ENCODE measurements around the gene CYTH1.

CYTH1 gene

GRCh38 chr17:78710607-78711006 is 71.5 kb downstream of the CYTH1 start:
- DNase-seq, result no peak

DNA sequence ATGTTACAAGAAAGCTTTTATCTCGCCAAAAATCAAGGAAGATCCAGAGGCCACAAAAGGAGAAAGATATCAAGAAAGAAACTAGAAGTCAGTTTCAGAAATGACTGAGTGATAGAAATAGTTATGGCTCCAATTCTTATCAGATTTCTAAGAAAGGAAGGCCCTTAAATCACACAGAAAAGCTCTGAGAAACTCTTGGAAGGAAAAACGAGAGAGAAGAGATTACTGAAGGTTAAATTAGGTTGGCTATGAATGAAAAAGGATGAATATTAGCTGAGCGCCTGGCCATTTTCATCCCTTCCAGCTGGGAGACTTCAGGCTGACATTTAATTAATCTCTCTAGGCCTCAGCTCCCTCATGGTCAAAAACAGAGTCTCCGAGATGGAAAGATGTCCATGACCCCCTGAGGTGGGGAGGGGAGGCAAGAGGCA is 72.3 kb downstream of the CYTH1 start:
- DNase-seq, result no peak

GRCh38 chr17:78709119-78709681 is 72.9 kb downstream of the CYTH1 start:
- no peak for DNase-seq

GRCh38 chr17:78708510-78708973 is 73.5 kb downstream of the CYTH1 start:
- peak; percentile 70 for DNase-seq

DNA sequence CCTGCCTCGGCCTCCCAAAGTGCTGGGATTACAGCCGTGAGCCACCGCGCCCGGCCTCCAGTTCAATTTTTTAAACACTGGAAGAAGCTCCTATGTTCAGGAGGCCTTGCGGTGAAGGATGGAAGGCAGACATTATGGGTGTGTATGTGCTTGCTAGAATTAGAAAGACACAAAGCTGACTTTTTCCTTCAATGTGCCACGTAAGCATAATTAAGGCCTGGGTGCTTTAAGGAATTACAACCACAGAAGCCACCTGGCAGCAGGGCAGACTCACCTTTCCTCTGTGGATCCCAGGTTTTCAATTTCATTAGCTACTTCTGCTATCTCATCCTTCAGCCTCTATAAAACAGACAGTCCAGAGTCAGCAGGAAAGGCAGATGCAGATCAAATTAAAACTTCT is 74.2 kb downstream of the CYTH1 start:
- no peak for DNase-seq

DNA sequence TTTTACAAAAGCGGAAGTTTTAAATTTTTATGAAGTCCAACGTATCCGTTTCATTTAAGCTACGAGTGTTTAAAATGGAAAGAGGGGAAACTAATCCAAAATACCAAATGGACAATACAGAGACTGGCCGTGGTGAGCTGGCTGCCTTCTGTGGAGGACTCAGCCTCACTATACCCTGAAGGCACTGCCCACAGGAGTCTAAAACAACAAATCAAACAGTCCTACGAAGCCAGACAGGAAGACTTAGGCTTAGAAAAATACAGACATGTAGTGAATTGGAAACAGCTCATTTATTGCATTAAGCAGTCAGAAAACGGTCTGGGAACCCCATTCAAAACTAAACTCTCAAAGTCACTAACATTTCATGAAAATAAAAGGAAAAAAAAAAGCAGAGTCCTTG is 75.1 kb downstream of the CYTH1 start:
- no peak for DNase-seq

DNA sequence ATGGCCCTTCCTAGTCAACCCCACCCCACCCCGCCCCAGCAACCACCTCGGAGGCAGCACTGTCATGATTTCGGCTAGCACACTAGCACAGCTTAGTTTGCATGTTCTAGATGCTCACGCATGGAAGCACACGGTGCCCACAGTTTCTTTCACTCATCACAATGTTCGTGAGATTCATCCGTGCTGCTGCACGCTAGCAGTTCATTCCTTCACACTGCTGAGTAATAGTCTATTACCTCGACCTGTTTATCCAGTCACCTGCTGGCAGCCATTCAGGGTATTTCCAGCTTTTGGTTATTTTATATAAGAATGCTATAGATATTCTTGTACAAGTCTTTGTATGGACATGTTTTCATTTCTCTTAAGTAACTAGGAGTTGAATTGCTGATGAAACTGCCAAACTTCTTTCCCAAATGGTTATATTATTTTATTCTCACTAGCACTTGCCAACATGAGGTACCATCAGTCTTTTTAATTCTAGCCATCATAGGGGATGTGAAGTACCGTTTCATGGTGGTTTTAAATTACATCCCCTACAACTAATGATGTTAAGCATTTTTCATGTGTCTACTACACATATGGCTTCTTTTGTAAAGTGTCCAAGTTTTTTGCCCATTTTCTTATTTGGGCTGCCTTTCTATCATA is 75.7 kb downstream of the CYTH1 start:
- peak; percentile 51 for DNase-seq

DNA sequence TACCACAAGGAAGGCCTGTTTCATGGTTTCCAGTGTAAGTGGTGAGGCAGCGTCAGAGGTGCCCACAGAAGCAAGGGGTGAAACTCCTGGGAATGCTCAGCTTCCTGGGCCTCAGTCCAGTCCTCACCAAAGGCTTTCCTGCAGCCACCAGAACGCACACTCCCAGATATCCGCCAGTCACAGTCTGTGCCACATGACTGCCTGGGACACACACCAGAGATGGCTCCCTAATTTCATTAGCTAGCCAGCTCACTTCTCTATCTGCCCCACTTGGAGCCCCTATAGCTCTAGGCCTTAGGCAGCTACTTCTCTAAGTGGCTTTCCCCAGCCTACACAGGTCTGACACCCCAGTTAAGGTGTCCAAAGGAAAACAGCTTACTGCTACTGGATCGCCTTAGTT is 77.0 kb downstream of the CYTH1 start:
- DNase-seq, result no peak

DNA sequence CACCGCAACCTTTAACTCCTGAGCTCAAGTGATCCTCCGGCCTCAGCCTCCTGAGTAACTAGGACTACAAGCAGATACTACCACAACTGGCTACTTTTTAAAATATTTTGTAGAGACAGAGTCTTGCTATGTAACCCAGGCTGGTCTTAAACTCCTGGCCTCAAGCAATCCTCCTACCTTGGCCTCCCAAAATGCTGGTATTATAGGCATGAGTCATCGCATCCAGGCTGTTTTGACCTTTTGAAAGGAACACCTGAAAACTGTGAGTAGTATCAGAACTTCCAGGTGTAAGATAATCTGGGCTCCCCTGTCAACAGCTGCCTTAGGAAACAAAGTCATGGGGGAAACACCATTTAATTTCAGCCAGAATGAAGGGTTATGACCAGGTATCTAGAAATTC is 77.5 kb downstream of the CYTH1 start:
- no peak for DNase-seq

DNA sequence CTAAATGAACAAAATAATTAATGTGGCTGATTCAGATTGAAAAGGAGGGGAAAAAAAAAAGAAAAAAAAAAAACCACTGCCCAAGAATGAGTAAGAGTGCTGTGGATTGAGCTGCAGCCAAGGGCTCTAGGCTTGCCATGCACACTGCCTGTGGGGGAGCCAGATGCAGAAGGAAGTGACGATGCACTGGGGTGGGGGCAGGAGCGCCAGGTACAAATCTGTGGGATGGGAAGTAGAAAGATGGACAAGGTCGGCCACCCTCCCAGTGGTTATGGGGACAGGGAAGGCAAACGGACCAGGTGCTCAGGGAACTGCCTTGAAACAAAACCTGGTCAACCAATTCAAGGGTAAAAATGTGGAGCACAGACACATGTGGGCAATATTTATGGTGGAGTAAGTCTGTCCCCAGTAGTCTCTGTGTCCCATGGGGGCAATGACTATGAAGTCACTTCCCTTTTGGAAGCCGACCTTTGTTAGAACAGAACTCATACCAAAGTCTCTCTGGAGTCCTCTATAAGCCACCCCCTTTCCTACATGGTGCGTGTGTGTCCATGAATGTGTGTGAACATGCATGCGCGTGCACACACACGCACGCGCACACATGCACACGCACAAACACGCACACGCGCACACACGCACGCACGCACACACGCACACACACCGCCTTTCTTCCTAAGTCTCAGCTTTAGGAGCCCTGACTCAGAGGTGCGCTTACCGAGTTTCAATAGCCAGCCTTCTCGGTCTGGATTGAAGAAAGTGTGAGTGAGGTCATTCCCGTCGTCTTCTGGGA is 84.3 kb downstream of the CYTH1 start:
- DNase-seq, result no peak

DNA sequence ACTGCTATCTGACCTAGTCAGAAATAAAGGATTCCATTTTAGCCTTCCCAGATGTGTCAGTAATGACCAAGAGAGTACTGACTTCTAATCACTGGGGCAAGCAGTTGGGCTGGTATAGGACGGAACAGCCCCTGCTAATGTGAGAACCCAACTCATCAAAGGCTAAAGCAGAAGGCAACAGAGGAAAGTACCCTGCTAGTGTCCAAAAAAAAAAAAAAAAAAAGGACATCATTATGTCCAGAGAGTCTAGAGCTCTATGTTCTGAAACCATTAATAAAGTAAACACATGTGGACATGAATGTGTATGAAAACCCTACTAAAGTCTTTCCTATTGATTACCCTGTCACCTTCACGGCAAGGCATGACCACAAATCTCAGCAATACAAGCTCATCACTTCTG is 85.0 kb downstream of the CYTH1 start:
- no peak for DNase-seq

GRCh38 chr17:78696016-78696982 is 85.8 kb downstream of the CYTH1 start:
- no peak for DNase-seq

GRCh38 chr17:78694805-78695531 is 87.1 kb downstream of the CYTH1 start:
- no peak for DNase-seq

DNA sequence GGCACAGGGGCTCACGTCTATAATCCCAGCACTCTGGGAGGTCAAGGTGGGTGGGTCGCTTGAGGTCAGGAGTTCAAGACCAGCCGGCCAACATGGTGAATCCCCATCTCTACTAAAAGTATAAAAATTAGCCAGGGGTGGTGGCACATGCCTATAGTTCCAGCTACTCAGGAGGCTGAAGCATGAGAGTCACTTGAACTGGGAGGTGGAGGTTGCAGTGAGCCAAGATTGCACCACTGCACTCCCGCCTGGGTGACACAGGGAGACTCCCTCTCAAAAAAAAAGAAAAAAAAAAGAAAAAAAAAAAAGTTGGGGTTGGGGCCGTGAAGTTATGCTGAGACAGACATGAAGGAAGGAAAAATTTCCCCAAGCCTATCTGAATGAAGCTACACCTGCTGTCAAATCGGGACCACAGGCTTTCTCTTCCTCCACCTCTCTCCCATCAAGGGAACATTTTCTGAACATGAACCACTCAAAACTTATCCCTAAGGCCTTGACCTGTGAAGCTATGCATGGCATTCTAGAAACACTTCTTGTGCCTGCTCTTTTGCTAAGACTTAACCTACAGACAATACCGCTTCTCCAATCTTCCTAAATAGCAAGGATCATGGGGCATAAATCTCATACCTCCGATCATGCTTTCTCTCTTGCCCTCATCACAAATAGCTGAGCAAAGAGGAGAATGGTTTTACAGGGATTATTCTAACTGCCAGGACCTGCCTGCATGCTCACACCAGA is 88.6 kb downstream of the CYTH1 start:
- no peak for DNase-seq

DNA sequence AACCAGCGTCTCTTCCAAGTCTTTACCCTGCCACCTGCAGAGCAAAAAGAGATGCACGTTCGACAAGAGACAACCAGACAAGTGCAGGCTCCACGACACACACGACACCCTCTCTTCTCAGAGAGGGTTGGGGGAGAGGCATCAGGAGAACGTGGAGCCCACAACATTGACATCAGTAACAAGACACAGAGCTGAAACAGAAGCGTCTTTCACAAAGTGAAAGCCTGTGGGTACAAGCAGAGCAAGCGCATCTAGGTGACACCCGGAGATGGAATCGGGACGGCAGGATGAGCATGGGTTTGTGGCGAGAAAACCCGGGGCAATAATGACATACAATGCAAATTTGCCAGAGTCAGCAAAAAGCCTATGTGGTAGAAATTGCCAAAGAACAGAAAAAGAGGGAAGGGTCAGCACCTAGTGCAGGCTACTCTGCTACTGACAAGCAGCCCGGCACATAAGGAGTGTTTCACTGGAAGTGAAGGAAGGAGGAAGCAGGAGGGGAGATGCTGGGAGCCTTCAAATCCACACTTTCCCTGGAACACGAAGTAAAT is 89.5 kb downstream of the CYTH1 start:
- no peak for DNase-seq

GRCh38 chr17:78689029-78689428 is 93.0 kb downstream of the CYTH1 start:
- DNase-seq, result no peak

DNA sequence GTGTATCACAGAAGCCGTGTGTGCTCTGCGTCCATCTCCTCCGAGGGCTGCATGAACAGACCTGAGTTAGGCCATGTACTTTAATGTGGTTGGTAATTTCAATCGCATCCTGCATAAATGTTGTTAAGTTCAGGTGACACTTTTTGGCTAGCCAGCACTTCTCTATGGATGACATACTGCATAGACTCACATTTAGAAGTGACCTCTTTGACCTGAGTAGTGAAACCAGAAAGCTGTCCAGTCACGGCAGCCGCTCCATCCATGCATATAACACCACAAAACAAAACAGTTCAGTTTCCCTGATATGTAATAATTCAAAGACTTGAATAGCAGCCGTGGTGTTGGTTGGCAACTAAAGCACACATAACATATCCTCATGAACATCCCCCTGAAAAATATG is 94.1 kb downstream of the CYTH1 start:
- no peak for DNase-seq

DNA sequence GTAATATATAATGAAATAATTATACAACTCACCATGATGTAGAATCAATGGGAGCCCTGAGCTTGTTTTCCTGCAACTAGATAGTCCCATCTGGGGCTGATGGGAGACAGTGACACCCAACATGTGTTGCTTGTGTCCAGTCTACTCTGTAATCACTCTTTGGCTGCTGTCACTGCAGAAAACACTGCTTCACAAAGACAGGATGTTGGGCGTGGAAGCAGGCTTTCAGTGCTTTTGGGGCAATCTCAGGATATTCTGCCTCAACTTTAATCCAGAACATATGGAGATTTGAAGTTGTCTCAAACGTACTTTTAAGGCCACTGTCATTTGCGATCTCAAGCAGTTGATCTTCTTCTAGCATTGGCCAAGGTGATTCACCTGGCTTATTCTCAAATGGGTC is 94.9 kb downstream of the CYTH1 start:
- no peak for DNase-seq

DNA sequence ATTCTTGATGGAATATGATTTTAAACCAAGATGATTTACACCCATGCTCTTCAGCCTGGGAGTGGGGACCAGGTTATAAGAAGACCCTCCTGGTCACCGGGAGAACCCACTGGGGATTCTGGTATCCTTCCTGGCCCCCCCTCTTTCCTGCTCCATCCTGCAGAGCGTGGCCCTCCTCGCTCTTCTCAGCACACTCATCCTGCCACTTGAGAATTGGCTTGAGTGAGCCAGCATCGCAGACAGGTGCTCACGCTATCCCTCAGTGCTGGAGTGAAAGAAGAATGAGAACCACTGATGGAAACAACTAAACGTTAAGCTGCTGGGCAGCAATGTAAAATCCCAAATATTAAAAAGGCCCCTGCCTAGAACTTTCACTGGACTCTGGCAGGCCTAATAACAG is 98.0 kb downstream of the CYTH1 start:
- DNase-seq, result no peak

GRCh38 chr17:78683408-78683961 is 98.6 kb downstream of the CYTH1 start:
- DNase-seq, result no peak

DNA sequence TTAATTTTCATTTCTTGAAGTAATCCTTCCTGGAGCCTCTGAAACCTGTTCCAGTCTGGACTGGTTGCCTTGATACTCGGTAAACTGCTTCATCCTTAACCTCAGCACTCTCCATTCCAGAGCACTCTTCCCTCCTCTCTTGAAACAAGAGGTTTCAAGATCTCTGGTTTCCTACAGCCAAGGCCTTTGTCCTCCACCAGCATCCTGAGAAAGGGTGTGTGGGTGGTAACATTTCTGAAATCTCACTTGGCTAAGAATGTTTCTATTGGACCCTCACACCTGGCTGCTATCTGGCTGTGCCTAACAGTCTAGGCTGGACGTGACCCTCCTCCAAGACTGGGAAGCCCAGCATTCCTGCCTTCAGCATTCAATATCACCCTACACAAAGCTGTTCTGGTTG is 99.7 kb downstream of the CYTH1 start:
- DNase-seq, result no peak
